ENCODE results near the gene LMAN1L.

LMAN1L gene

GRCh38 chr15:74817370-74817737 is 4.7 kb downstream of the LMAN1L start:
- no peak for DNase-seq

- DNase-seq = no peak
Measured at GRCh38 chr15:74820056-74820455, 7.4 kb downstream of the LMAN1L start.

DNA sequence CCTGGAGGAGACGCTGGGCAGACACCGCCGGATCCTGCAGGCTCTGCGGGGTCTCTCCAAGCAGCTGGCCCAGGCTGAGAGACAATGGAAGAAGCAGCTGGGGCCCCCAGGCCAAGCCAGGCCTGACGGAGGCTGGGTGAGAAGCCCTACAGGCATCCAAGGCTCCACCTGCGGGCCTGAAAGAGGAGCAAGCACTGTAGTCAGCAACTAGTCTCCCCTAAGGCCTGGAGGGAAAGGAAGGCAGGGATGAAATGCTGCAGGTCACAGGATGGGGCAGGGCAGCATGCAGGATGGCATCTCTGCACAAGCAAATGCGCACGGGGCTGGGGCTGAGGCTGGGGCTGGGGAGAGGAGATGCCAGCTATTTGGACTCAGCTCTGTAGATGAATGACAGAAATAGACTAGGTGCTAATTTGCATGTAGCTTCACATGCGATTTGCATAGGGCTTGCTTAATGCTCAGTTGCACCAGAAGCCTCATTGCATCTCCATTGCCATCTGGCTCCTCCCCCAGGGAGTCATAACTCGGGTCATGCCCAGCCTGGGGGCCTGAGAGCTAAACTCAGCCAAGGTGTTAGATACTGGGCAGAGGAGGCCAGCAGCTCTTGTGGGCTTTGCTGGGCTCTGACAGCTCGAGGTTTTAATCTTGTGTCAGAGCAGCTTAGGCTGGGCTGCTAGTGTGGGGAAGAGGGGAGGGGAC is 8.6 kb downstream of the LMAN1L start:
- no peak for DNase-seq

DNA sequence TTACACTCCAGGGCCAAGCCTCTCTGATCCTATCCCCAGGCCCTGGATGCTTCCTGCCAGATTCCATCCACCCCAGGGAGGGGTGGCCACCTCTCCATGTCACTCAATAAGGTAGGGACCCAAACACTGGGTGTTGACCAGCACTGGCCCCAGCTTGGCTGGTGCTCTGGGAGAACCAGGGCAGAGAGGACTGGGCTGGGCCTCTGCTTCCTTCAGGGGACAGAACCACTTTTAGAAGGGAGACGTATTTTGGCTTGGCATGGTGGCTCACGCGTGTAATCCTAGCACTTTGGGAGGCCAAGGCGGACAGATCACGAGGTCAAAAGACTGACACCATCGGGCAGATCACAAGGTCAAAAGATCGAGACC is 9.1 kb downstream of the LMAN1L start:
- DNase-seq = no peak

DNA sequence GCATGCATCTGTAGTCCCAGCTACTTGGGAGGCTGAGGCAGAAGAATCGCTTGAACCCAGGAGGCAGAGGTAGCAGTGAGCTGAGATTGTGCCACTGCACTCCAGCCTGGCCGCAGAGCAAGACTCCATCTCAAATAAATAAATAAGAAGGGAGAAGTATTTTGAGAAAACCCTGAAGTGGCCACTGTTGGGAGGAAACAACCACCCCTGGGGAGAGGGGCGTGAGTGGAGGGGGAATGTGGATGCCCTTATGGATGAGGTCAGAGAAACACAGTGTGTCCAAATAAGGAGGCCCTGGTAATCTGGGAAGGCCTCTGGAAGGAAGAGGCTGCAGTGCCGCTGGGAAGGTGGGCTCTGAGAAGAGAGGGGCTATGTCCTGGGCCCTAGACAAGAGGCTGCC is 9.6 kb downstream of the LMAN1L start:
- no peak for DNase-seq

DNA sequence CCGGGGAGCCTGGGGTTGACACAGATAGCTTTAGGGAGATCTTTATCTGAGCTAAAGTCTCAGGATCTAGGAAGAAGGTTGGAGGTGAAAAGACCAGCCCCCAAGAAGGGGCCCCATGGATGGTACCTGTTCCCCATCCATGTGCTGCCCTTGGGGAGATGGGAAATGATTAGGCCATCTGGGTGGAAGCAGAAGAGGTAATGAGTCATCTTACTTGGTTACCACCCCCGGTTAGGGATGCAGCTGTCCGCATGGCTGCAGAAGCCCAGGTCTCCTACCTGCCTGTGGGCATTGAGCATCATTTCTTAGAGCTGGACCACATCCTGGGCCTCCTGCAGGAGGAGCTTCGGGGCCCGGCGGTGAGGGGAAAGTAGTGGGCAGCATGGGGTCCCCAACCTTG is 10.7 kb downstream of the LMAN1L start:
- DNase-seq = no peak

- DNase-seq = no peak
Measured at GRCh38 chr15:74824976-74825375, 12.3 kb downstream of the LMAN1L start.

- no peak for DNase-seq
Measured at GRCh38 chr15:74825866-74826265, 13.2 kb downstream of the LMAN1L start.

DNA sequence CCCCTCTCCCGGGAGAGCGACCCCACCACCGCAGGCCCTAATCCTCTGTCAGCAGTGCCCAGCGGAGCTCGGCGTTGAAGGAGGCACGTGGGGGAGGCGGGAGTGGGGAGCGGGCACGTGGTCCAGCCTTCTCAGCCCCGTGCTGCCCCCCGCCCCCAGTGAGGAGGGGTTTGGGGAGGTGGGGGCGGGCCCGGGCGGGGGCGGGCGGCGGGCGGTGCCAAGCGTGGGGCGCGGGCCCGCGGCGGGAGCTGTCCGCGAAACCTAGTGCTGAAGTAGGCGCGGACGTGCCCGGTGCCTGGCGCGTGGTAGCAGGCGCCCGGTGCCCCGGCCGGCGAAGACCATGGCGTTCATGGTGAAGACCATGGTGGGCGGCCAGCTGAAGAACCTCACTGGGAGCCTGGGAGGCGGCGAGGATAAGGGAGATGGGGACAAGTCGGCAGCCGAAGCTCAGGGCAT is 13.8 kb downstream of the LMAN1L start, which contains the start of gene CPLX3:
Gene CPLX3 (plus strand): TSS at position 264 of the 456 bp plus-strand sequence. CDS start 77 bp downstream, at position 341.
- DNase-seq = no peak

DNA sequence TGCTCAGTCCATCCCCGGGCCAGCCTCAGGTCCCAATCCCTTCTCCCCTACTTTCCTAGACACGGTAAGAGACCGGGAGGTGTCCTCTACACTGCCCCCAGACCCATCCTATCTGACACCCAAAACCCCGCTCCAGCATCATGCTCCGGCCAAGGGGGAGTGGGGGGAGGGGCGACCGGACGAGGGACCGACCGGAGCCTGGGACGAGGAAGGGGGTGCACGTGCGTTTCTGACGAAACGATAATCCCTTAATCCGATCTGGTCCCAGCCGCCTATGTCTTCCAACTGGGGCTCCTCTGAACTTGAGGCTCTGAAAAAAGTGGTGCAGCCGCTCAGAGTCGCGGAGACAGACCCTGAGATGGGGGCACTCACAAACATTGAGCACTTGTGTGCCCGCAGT is 14.3 kb downstream of the LMAN1L start:
- DNase-seq = no peak

DNA sequence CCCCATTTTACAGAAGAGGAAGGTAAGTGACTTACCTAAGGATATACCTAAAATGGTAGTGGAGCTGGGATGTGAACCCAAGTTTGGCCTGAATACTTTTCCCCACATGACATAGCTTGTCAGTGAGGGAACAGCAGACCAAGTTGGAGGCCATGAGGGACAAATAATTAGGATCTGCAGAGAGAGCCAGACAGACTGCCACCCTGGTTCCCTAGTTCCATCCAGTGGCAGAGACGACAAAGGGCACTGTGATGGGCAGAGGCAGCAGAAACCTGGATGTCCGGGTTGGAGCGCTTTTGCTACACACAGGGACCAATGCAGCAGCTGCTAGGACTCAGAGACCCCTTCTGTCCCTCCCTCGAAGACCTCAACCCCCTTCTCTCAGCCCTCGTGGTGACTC is 15.0 kb downstream of the LMAN1L start:
- DNase-seq = no peak

GRCh38 chr15:74828835-74829234 is 16.2 kb downstream of the LMAN1L start:
- no peak for DNase-seq

GRCh38 chr15:74829486-74829885 is 16.9 kb downstream of the LMAN1L start:
- no peak for DNase-seq

- no peak for DNase-seq
Measured at GRCh38 chr15:74829991-74830390, 17.4 kb downstream of the LMAN1L start.

GRCh38 chr15:74830868-74831267 is 18.2 kb downstream of the LMAN1L start:
- no peak for DNase-seq

DNA sequence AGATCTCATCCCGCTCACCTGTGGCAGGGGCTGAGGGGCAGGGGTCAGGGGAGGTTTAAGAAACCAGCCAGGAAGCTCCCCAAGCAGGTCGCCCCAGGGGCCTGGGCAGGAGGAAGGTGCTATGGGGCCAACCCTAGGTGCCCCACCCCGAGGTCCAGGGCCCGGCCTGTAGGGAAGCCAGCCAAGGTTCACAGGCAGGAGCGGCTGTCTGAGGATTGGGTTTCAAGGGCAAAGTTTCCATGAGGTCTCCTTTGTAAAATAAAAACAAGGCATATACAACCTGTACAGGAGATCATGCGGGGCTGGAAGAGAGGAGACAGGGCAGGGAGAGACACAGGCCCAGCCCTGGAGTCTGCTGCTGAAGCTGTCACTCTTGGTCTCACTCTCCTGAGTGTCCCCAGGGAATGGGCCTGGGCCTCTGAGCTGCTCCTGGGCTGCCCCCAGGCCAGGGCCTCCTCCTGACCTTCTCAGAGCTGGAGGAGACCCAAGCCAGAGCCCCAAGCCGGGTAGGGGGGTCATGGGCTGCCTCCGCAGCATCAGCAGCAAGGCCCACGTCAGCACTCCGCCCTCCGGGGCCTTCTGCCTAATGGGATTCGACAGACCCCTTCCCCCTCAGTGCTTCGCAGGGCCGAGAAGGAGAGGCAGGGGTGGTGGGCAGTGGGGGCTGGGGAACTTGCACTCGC is 19.3 kb downstream of the LMAN1L start:
- no peak for DNase-seq

- DNase-seq = no peak
Measured at GRCh38 chr15:74832826-74833225, 20.2 kb downstream of the LMAN1L start.

DNA sequence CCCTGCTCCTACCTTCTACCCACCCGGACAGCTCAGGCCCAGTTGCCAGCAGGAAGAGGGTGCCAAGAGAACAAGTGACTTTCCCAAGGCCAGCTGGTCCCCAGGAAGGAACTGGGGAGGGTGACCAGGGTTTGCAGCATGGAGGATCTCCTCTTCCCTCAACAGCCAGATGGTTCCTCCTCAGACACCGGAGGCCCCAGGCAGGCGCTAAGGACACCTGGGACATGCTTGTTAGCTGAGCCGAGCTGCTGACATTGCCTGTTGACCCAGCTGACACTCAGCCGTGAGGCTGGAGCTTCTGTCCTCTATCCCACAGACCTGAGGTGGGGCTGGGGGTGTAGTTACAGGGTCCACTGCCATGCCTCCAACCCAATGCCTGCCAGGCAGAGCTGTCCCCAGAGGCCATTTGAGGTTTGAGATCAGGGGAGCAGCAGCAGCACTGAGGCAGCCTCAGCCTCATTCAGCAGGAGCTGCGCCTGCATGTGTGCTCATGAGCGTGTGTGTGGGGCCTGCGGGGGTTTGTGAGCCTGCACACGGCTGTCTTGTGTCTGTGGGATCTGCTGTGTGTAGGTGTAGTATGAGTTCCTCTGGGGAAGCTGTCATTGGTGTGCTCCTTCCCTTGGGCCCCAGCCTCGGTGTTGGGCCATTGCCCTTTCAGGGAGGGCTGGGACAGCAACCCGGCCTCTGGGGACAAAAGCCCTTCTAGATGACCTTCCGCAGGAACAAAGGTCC is 20.9 kb downstream of the LMAN1L start:
- no peak for DNase-seq

DNA sequence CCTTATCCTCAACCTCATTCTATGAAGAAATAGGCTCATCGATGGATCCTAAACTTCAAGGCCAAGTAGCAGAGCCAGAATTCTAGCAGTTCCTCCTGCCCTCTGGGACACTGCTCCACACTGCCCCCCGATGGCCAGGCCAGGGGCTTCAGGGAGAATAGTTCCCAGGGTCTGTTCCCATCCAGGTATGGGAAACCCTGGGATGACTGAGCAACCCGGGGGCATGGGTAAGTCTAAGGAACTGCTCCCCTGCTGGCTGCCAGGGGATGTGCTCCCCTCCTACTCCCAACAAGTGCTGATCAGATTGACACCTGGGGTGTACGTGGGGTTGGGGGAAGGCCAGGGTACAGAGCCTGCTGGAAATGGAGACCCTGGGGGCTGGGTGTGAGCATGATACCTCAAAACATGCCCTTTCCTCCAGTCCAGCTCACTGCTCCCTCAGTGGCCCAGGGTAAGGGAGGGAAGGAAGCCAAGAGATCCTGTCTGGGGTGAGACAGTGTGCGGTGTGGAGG is 22.7 kb downstream of the LMAN1L start:
- DNase-seq = no peak

- no peak for DNase-seq
Measured at GRCh38 chr15:74836846-74837245, 24.2 kb downstream of the LMAN1L start.

- no peak for DNase-seq
Measured at GRCh38 chr15:74837482-74838136, 25.0 kb downstream of the LMAN1L start.

- DNase-seq = no peak
Measured at GRCh38 chr15:74838137-74838516, 25.5 kb downstream of the LMAN1L start.

All from COR-L47 (cell line).